Activated CD4-positive, alpha-beta T cell treated with anti-CD3 and anti-CD28 coated beads for 36 hours (primary cell): Measurements from ENCODE around the gene HS3ST2. TPM values are rescaled to one million over a fixed set of nuclear protein-coding genes. Genes with fewer than 3 reads are reported as not detected.

Experiments used
- ATAC-seq: fragments of 200-7000 bp; cut with Tn5 transposase; one replicate; pipeline ENCODE4 v1.10.0; 2021; ENCODE audit warnings: mild to moderate bottlenecking, moderate library complexity
- CTCF ChIA-PET: fragments of 350-600 bp; sonication (Branson Sonifier 250); formaldehyde crosslinking; loops from one replicate; lab custom pipeline; 2021; ENCODE audit warnings: antibody characterized with exemption; lab: Charles Lee
- POLR2A ChIA-PET: fragments of 350-600 bp; sonication (Branson Sonifier 250); formaldehyde crosslinking; loops from one replicate; lab custom pipeline; 2021; ENCODE audit warnings: antibody characterized with exemption, inconsistent platforms; lab: Charles Lee
- DNase-seq: peaks from one replicate; pipeline ENCODE4 v3.0.0-alpha.2; 2020
- H3K27ac Mint-ChIP-seq: one replicate; pipeline ENCODE4 v1.8.0; 2021; ENCODE audit warnings: mixed read lengths
- H3K27me3 Mint-ChIP-seq: one replicate; pipeline ENCODE4 v1.8.0; 2021; ENCODE audit warnings: mixed read lengths
- H3K36me3 Mint-ChIP-seq: one replicate; pipeline ENCODE4 v1.8.0; 2021; ENCODE audit warnings: low read depth, mixed read lengths
- H3K4me1 Mint-ChIP-seq: one replicate; pipeline ENCODE4 v1.8.0; 2021; ENCODE audit warnings: mixed read lengths
- H3K4me3 Mint-ChIP-seq: one replicate; pipeline ENCODE4 v1.8.0; 2021; ENCODE audit warnings: mild to moderate bottlenecking, moderate library complexity, mixed read lengths
- H3K9me3 Mint-ChIP-seq: one replicate; pipeline ENCODE4 v1.8.0; 2021; ENCODE audit warnings: low read depth, mixed read lengths
- intact Hi-C, 2 experiments: fragments of 100-400 bp; cut with DNase I in 1 of 2; cut with micrococcal nuclease in 1 of 2; formaldehyde crosslinking; loops; one replicate each; pipeline versions ENCODE4 v1.14.2 to v1.15.1; 2022 to 2024; cut with DNase I, micrococcal nuclease
- total RNA-seq, 2 experiments: library from RNA; stranded (reverse); gene quantifications; one replicate each; pipeline ENCODE4 v1.2.3, GENCODE V29; 2021

The HS3ST2 gene
- total RNA-seq, 2 experiments from 2014 or later: not detected

DNA sequence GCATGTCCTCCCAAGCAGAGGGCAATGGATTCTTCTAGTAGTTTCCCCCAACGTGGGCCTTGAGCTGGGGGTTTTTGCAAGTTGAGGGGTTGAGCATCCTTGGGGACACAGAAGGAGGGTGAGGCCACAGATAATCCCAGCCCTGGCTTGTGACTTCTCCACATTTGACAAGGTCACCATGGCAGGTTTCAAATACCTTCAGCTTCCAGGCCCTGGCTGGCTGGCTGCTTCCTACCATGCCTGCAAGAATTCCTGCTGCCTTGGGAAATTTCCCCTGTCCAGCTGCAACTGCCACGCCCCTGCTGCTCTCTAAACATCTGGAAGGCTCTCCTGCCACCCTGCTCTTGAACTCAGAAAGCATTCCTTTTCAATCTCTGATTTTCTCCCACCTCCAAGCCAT is 41.3 kb downstream of the HS3ST2 start:
- Mint-ChIP-seq H3K36me3 (no peaks in the 10 kb centered on the region), H3K27me3 (peaks cover 2% of the 10 kb centered on the region), H3K9me3 (no peaks in the 10 kb centered on the region), H3K4me3 (no peak overlapping the region), H3K27ac (no peak overlapping the region), H3K4me1 (no peaks in the 10 kb centered on the region)
- ATAC-seq (no peak), DNase-seq (no peak)
- CTCF ChIA-PET: no interaction called here
- intact Hi-C loops: no loop called here
- POLR2A ChIA-PET: no interaction called here

DNA sequence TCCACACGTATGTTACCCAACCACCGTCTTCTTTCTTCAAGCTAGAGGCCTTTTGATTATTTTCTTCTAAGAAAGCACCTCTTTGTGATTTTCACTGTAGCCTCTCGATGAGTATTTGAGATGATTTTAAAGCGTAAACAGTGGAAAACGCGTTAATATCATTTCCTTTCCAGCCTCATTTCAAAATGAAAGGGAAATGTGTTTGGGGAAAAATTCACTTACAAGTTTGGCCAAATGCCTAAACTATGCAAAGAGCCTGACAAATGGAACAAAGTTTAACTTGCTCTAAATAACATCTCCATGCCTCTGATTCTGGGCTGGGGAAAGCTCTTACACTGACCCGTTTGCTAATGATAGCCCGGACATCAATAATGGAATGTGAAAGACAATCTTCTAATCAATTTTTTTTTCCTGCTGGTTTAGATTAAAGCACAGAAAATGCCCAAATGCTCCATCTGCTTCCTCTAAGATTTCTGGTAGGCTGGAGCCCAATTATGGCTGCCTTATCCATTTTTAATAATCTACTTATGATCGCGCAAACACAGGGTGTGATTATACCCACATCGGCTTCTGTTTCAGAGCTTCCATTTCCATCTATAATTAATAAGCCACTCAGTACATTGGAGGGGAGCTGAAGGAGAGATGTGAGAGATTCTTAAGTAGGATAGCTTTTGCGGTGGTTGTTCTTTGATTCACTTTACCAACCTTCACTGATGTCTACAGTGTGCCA is 43.5 kb downstream of the HS3ST2 start:
- H3K4me3 Mint-ChIP-seq: no peak overlapping the region
- peaks cover 6% of the 10 kb centered on the region for H3K27me3 Mint-ChIP-seq
- no peak overlapping the region for H3K27ac Mint-ChIP-seq
- DNase-seq (no peak), ATAC-seq (no peak)
- no peaks in the 10 kb centered on the region for H3K36me3 Mint-ChIP-seq
- CTCF ChIA-PET: interaction anchor here (0.6 kb wide), 1 partner anchor 46 kb away, joined by 3 read pairs; no protein-coding TSS in a partner anchor
- H3K9me3 Mint-ChIP-seq: no peaks in the 10 kb centered on the region
- POLR2A ChIA-PET: no interaction called here
- no peaks in the 10 kb centered on the region for H3K4me1 Mint-ChIP-seq
- intact Hi-C loops: no loop called here

DNA sequence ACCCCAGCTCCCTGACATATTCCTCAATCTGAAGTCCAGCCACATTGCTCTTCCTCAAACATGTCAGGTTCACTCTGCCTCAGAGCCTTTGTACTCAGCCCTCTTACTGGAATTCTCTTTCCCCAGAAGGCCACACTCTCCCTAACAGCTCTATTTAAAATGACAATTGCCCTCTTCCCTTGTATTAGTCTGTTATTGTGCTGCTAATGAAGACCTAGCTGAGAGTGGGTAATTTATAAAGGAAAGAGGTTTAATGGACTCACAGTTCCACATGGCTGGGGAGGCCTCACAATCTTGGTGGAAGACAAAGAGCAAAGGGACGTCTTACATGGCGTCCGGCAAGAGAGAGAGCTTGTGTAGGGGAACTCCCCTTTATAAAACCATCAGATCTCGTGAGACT is 46.0 kb downstream of the HS3ST2 start:
- intact Hi-C loops: no loop called here
- Mint-ChIP-seq H3K9me3 (no peaks in the 10 kb centered on the region), H3K36me3 (no peaks in the 10 kb centered on the region), H3K27ac (no peak overlapping the region), H3K27me3 (peaks cover 12% of the 10 kb centered on the region), H3K4me3 (no peak overlapping the region), H3K4me1 (no peaks in the 10 kb centered on the region)
- ATAC-seq (no peak), DNase-seq (no peak)
- ChIA-PET CTCF (no interaction called here), POLR2A (no interaction called here)

DNA sequence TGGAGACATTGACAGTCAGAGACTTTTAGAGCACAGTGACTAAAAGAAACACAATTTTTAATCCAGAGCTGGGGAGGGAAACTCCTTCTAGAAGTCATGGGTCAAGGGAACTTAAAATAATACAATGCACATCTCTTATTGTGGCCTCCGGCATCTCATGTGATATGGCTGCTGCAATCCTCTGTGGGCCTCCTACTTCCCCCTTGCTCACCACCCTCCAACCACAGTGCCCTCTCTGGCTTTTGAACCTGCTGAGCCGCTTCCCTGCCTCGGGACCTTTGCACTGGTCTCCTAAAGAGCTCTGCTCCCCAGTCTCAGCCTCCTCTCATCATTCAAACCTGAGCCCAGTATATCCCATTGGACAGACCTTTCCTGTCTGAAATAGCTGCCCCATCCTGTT is 47.6 kb downstream of the HS3ST2 start:
- intact Hi-C loops: no loop called here
- H3K4me3 Mint-ChIP-seq: no peak overlapping the region
- no peaks in the 10 kb centered on the region for H3K36me3 Mint-ChIP-seq
- H3K27me3 Mint-ChIP-seq: peaks cover 15% of the 10 kb centered on the region
- ATAC-seq (no peak), DNase-seq (no peak)
- no peaks in the 10 kb centered on the region for H3K4me1 Mint-ChIP-seq
- no peaks in the 10 kb centered on the region for H3K9me3 Mint-ChIP-seq
- ChIA-PET POLR2A (no interaction called here), CTCF (no interaction called here)
- no peak overlapping the region for H3K27ac Mint-ChIP-seq

DNA sequence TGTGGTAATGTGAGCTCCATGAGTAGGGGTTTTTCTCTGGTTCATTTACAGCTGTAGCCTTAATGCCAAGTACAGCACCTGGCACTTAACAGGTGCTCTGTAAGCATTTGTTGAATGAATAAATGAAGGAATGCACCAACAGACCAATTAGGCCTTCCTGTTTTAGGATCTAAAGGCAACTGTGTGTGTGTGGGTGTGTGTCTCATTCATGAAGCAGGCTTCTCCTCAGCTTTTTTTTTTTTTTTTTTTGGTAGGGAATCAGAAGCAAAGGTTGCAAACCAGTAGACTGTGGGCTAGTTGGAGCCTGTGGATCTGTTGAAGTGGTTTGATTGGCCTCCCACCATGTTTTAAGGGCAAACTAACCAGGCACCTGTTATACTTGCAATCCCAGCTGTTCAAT is 48.1 kb downstream of the HS3ST2 start:
- H3K4me3 Mint-ChIP-seq: no peak overlapping the region
- intact Hi-C loops: no loop called here
- H3K36me3 Mint-ChIP-seq: no peaks in the 10 kb centered on the region
- ATAC-seq: no peak
- no peaks in the 10 kb centered on the region for H3K9me3 Mint-ChIP-seq
- POLR2A ChIA-PET: no interaction called here
- H3K27me3 Mint-ChIP-seq: peaks cover 15% of the 10 kb centered on the region
- no peak overlapping the region for H3K27ac Mint-ChIP-seq
- H3K4me1 Mint-ChIP-seq: no peaks in the 10 kb centered on the region
- no peak for DNase-seq
- CTCF ChIA-PET: no interaction called here

DNA sequence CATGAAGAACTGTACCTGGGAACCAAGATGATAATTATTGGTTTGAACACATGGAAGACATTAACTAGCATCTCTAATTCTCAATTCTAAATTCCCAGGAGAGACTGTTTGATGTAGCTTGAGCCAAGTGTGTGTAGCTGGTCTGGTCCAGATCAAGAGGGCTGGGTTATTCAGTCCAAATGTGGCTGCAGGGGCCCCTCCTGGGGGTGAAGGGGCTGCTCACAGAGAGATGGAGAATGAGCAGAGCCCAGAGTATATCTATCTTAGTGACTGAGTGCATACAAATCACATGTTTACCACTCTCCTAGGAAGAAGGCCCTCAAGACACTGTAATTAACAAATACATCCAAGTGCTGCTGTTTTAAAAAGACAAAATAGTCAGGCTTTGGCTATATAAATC is 50.4 kb downstream of the HS3ST2 start:
- ChIA-PET CTCF (no interaction called here), POLR2A (no interaction called here)
- ATAC-seq (no peak), DNase-seq (no peak)
- H3K9me3 Mint-ChIP-seq: no peaks in the 10 kb centered on the region
- H3K36me3 Mint-ChIP-seq: no peaks in the 10 kb centered on the region
- peaks cover 15% of the 10 kb centered on the region for H3K27me3 Mint-ChIP-seq
- H3K27ac Mint-ChIP-seq: no peak overlapping the region
- no peak overlapping the region for H3K4me3 Mint-ChIP-seq
- H3K4me1 Mint-ChIP-seq: no peaks in the 10 kb centered on the region
- intact Hi-C loops: no loop called here

DNA sequence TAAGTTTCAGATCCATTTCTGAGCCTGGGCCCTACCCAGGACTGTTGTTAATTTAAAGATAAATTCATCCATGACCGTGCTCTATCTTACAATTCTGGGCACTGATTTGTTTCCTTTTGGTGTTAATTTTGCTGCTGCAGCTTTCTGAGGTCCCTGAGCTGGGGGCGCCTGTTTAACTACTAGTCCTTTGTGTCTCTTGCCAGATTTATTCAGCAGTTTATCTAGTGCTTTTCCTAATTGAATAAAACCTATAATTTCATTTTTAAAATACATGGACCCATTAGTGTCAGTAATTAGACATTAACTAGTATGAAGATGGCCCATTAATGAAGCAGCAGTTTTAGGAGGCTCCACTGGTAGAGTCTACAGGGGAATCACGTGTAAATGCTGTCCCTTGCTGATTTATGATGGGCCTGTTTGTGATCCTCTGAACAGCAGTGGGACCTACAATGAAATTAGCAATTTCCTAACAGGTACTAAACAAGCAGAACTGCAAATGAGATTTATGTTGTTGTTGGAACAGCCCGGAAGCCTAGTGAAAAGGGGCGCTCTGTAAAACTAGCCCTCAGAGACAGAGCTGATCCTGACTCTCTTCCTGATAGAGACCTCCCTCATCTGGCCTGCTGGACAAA is 54.7 kb downstream of the HS3ST2 start:
- H3K27ac Mint-ChIP-seq: no peak overlapping the region
- ChIA-PET POLR2A (no interaction called here), CTCF (no interaction called here)
- no peak overlapping the region for H3K4me3 Mint-ChIP-seq
- intact Hi-C loops: no loop called here
- H3K27me3 Mint-ChIP-seq: peaks cover 9% of the 10 kb centered on the region
- no peaks in the 10 kb centered on the region for H3K4me1 Mint-ChIP-seq
- DNase-seq: no peak
- no peaks in the 10 kb centered on the region for H3K9me3 Mint-ChIP-seq
- no peak for ATAC-seq
- no peaks in the 10 kb centered on the region for H3K36me3 Mint-ChIP-seq

DNA sequence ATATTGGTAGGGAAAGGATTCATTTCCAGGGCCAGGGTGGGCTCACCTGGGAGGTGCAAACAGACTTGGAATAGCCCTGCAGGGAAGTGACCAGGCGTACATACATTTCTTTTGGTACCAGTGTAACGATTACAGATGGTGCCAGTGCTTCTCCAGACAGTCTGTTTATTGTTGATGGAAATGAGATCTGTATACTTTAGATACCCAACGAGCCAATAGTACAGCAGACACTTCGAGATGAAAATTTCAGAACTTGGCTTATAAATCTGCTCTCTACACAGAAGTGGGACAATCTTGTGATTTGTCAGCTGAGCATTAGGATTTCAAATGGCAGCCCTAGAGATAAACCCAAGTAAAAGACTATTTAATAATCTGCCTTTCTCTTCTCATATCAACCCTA is 57.9 kb downstream of the HS3ST2 start:
- ChIA-PET CTCF (no interaction called here), POLR2A (no interaction called here)
- ATAC-seq: no peak
- H3K27ac Mint-ChIP-seq: no peak overlapping the region
- H3K36me3 Mint-ChIP-seq: no peaks in the 10 kb centered on the region
- H3K4me3 Mint-ChIP-seq: no peak overlapping the region
- H3K9me3 Mint-ChIP-seq: no peaks in the 10 kb centered on the region
- no peak for DNase-seq
- intact Hi-C loops: no loop called here
- no peaks in the 10 kb centered on the region for H3K4me1 Mint-ChIP-seq
- peaks cover 7% of the 10 kb centered on the region for H3K27me3 Mint-ChIP-seq

DNA sequence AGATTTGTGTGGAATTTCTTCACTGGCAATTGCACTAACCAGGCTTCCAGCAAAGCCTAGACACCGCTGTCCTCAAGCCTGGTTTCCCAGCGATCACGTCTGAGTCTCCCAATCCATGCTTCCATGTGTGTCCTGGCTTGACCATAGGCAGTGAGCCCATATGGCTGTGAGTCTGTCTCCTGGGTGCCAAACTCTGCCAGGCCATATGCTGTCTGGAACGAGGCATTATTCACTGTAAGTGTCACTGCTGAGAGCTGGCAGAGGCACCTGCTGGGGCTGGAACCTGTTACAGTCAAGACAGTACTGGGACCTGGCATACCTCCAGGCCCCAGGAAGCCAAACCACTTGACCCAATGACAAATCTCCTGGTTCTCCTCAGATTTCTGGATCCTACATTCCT is 60.4 kb downstream of the HS3ST2 start:
- CTCF ChIA-PET: no interaction called here
- POLR2A ChIA-PET: no interaction called here
- ATAC-seq: no peak

DNA sequence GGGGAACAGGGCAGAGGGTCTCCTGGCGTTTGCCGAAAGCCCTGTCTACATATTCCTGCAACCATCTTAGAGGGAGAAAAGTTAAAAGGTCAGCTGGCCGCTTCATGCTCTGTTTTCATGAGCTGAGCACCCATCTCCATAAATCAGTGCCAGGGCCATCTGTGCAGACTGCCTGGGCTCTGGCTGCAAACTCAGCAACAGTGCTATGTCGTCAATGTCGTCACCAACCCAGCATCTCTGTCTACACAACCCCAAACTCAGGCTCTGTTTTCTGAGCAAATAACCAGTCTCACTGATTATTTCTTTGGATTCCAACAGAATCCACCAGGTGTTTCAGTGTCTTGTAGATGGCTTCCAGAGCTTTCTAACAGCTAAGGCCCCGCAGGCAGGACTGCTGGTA is 65.0 kb downstream of the HS3ST2 start:
- Mint-ChIP-seq H3K4me1 (no peaks in the 10 kb centered on the region), H3K4me3 (no peak overlapping the region), H3K9me3 (no peaks in the 10 kb centered on the region), H3K27me3 (peaks cover 13% of the 10 kb centered on the region), H3K36me3 (no peaks in the 10 kb centered on the region), H3K27ac (no peak overlapping the region)
- ChIA-PET POLR2A (no interaction called here), CTCF (no interaction called here)
- DNase-seq (no peak), ATAC-seq (no peak)
- intact Hi-C loops: no loop called here

More for the DNA sequence above, 60.4 kb downstream of the HS3ST2 start:
- Mint-ChIP-seq H3K4me1 (no peaks in the 10 kb centered on the region), H3K4me3 (no peak overlapping the region), H3K9me3 (no peaks in the 10 kb centered on the region), H3K27me3 (peaks cover 16% of the 10 kb centered on the region), H3K36me3 (no peaks in the 10 kb centered on the region), H3K27ac (no peak overlapping the region)
- DNase-seq: no peak
- intact Hi-C loops: no loop called here

DNA sequence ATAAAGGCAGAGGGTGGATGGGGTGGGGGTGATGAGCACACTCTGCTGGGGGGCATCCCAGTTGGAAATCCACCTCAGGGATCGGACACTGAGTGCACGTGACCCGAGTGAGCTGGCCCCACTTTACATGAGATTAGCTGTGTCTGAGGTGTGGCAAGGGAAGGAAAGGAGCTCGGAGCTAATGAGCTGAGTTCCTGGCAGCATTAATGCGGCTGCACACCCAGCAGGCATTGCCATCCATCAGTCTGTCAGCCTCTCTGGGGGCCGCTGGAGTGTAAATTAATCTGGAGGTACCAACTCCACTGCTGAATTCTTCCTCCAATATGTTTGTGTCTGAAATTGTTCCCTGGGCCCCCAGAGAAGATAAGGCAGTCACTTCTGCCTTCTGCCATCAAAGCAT is 65.5 kb downstream of the HS3ST2 start:
- H3K27me3 Mint-ChIP-seq: peaks cover 13% of the 10 kb centered on the region
- POLR2A ChIA-PET: no interaction called here

DNA sequence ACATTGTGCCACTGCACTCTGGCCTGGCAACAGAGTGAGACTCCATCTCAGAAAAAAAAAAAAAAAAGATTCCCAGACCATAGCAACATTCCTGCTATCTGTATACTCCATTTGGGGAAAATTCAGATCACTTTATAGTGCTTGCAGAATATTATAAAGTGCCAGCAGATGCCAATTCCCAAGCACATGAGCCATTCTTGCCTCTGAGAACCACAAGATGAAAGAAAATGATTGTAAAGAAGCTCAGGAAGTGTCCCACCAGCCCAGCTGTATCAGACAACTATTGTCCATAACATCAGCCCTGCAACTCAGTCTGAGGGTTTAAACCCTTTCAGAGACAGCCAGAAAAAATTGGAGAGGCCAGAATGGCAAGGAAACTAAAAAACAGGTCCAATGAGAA is 69.0 kb downstream of the HS3ST2 start:
- Mint-ChIP-seq H3K27me3 (peaks cover 6% of the 10 kb centered on the region), H3K27ac (no peak overlapping the region), H3K36me3 (no peaks in the 10 kb centered on the region), H3K4me1 (no peaks in the 10 kb centered on the region), H3K4me3 (no peak overlapping the region), H3K9me3 (no peaks in the 10 kb centered on the region)
- ATAC-seq (no peak), DNase-seq (no peak)
- POLR2A ChIA-PET: no interaction called here
- intact Hi-C loops: no loop called here
- CTCF ChIA-PET: no interaction called here

More for the DNA sequence above, 65.5 kb downstream of the HS3ST2 start:
- Mint-ChIP-seq H3K4me1 (no peaks in the 10 kb centered on the region), H3K36me3 (no peaks in the 10 kb centered on the region), H3K9me3 (no peaks in the 10 kb centered on the region), H3K4me3 (no peak overlapping the region), H3K27ac (no peak overlapping the region)
- DNase-seq (no peak), ATAC-seq (no peak)
- CTCF ChIA-PET: no interaction called here
- intact Hi-C loops: no loop called here
